GM19328 (cell line): Measurements from ENCODE around the gene AS3MT.
"Not testable (repeated sequence)": the region's sequence is repeated elsewhere in the genome, so short reads cannot be mapped to it uniquely, and the experiment has no call there.

Experiments used
- ATAC-seq: cut with Tn5 transposase; IDR thresholded peaks from one replicate; pipeline ENCODE4 v1.9.1; 2021; ENCODE audit warnings: mild to moderate bottlenecking, moderate library complexity; ENCODE audit not compliant: unreplicated experiment

The AS3MT gene

GRCh38 chr10:102869258-102870198 is at the start of gene AS3MT:
Gene AS3MT, plus strand, starts transcription at chr10:102869470. Its CDS starts 123 bp downstream, at chr10:102869593.
- ATAC-seq = no peak

GRCh38 chr10:102820008-102820407 is 49.3 kb upstream of the AS3MT start:
- not testable (repeated sequence) for ATAC-seq

- no peak for ATAC-seq
Measured at GRCh38 chr10:102822222-102822621, 47.0 kb upstream of the AS3MT start.

- no peak for ATAC-seq
Measured at GRCh38 chr10:102824664-102825063, 44.6 kb upstream of the AS3MT start.

- ATAC-seq = no peak
Measured at GRCh38 chr10:102826148-102826796, 43.0 kb upstream of the AS3MT start.

- ATAC-seq = no peak
Measured at GRCh38 chr10:102827597-102827975, 41.7 kb upstream of the AS3MT start.

- ATAC-seq = no peak
Measured at GRCh38 chr10:102831322-102832071, 37.8 kb upstream of the AS3MT start.

- no peak for ATAC-seq
Measured at GRCh38 chr10:102832248-102832647, 37.0 kb upstream of the AS3MT start.

- ATAC-seq = no peak
Measured at GRCh38 chr10:102832987-102833386, 36.3 kb upstream of the AS3MT start.

GRCh38 chr10:102834143-102834542 is 35.1 kb upstream of the AS3MT start:
- no peak for ATAC-seq

GRCh38 chr10:102835007-102835482 is 34.2 kb upstream of the AS3MT start:
- ATAC-seq = no peak

- ATAC-seq = no peak
Measured at GRCh38 chr10:102837230-102837721, 32.0 kb upstream of the AS3MT start, which contains the start of gene CYP17A1. Gene CYP17A1, minus strand, starts transcription at chr10:102837413. Its CDS starts 52 bp downstream, at chr10:102837361.

- not testable (repeated sequence) for ATAC-seq
Measured at GRCh38 chr10:102838276-102838927, 30.9 kb upstream of the AS3MT start.

- no peak for ATAC-seq
Measured at GRCh38 chr10:102841827-102842345, 27.4 kb upstream of the AS3MT start.

GRCh38 chr10:102843139-102843538 is 26.1 kb upstream of the AS3MT start:
- not testable (repeated sequence) for ATAC-seq

- ATAC-seq = not testable (repeated sequence)
Measured at GRCh38 chr10:102844190-102844776, 25.0 kb upstream of the AS3MT start.

- no peak for ATAC-seq
Measured at GRCh38 chr10:102845352-102845902, 23.8 kb upstream of the AS3MT start.

GRCh38 chr10:102850025-102850518 is 19.2 kb upstream of the AS3MT start:
- no peak for ATAC-seq

GRCh38 chr10:102853237-102853636 is 16.0 kb upstream of the AS3MT start:
- ATAC-seq = not testable (repeated sequence)
